H9 (cell line): ENCODE data around the gene IFNK. TPM values are rescaled to one million over a fixed set of nuclear protein-coding genes. Genes with fewer than 3 reads are reported as not detected.

Experiments used
- DNase-seq: peaks from one replicate; pipeline ENCODE4 v3.0.0-alpha.2; 2017
- H2AFZ ChIP-seq: one replicate; pipeline ENCODE4 v1.6.1; 2013; ENCODE audit warnings: mild to moderate bottlenecking, low read length, control low read depth, moderate library complexity
- H2AK5ac ChIP-seq: 2 replicates; pipeline ENCODE4 v1.6.1; 2013; ENCODE audit warnings: low read length, control low read depth, mixed read lengths; ENCODE audit not compliant: insufficient read length
- H2BK120ac ChIP-seq: one replicate; pipeline ENCODE4 v1.6.1; 2013; ENCODE audit warnings: low read depth, mild to moderate bottlenecking, low read length, control low read depth, inconsistent platforms; ENCODE audit not compliant: poor library complexity, severe bottlenecking
- H2BK12ac ChIP-seq: 2 replicates; pipeline ENCODE4 v1.6.1; 2013; ENCODE audit warnings: low read length, control low read depth, mixed read lengths, low read depth; ENCODE audit not compliant: insufficient read length
- H2BK15ac ChIP-seq: 2 replicates; pipeline ENCODE4 v1.6.1; 2013; ENCODE audit warnings: low read depth, low read length, control low read depth
- H2BK20ac ChIP-seq: one replicate; pipeline ENCODE4 v1.6.1; 2013; ENCODE audit warnings: low read depth, mild to moderate bottlenecking, low read length, control low read depth, inconsistent platforms; ENCODE audit not compliant: poor library complexity, severe bottlenecking
- H2BK5ac ChIP-seq: 2 replicates; pipeline ENCODE4 v1.6.1; 2013; ENCODE audit warnings: low read length, control low read depth, mixed read lengths; ENCODE audit not compliant: insufficient read length
- H3K14ac ChIP-seq: 2 replicates; pipeline ENCODE4 v1.6.1; 2013; ENCODE audit warnings: low read length, control low read depth; ENCODE audit not compliant: insufficient read depth
- H3K18ac ChIP-seq: 2 replicates; pipeline ENCODE4 v1.6.1; 2013; ENCODE audit warnings: low read depth, mild to moderate bottlenecking, mixed read lengths, low read length, control low read depth; ENCODE audit not compliant: insufficient read length
- H3K23ac ChIP-seq: 2 replicates; pipeline ENCODE4 v1.6.1; 2013; ENCODE audit warnings: low read length, control low read depth, mixed read lengths, low read depth; ENCODE audit not compliant: insufficient read length
- H3K23me2 ChIP-seq: 2 replicates; pipeline ENCODE4 v1.6.1; 2013; ENCODE audit warnings: low read depth, mild to moderate bottlenecking, mixed read lengths, low read length, control low read depth; ENCODE audit not compliant: insufficient read length, poor library complexity, severe bottlenecking
- H3K27ac ChIP-seq: 2 replicates; pipeline ENCODE4 v1.5.1; 2013; ENCODE audit warnings: low read length, control low read depth, mixed read lengths, low read depth; ENCODE audit not compliant: insufficient read length
- H3K27me3 ChIP-seq: 2 replicates; pipeline ENCODE4 v1.6.1; 2013; ENCODE audit warnings: low read length, control low read depth, inconsistent platforms; ENCODE audit not compliant: insufficient read depth
- H3K4ac ChIP-seq: 2 replicates; pipeline ENCODE4 v1.6.1; 2013; ENCODE audit warnings: low read depth, mild to moderate bottlenecking, control low read depth, inconsistent platforms, low read length, moderate library complexity
- H3K4me1 ChIP-seq: 2 replicates; pipeline ENCODE4 v1.6.1; 2013; ENCODE audit warnings: low read length, control low read depth, inconsistent platforms; ENCODE audit not compliant: insufficient read depth
- H3K4me2 ChIP-seq: 2 replicates; pipeline ENCODE4 v1.6.1; 2013; ENCODE audit warnings: low read length, control low read depth, mixed read lengths; ENCODE audit not compliant: insufficient read length, insufficient read depth
- H3K56ac ChIP-seq: 2 replicates; pipeline ENCODE4 v1.6.1; 2013; ENCODE audit warnings: low read depth, mild to moderate bottlenecking, mixed read lengths, low read length, control low read depth; ENCODE audit not compliant: insufficient read length
- H3K79me1 ChIP-seq: 2 replicates; pipeline ENCODE4 v1.6.1; 2013; ENCODE audit warnings: low read depth, mild to moderate bottlenecking, moderate library complexity, low read length, control low read depth, inconsistent platforms; ENCODE audit not compliant: insufficient read depth, poor library complexity, severe bottlenecking
- H3K79me2 ChIP-seq: 2 replicates; pipeline ENCODE4 v1.6.1; 2013; ENCODE audit warnings: low read length, control low read depth, inconsistent platforms; ENCODE audit not compliant: insufficient read depth
- H3K9ac ChIP-seq: 2 replicates; pipeline ENCODE4 v1.6.1; 2013; ENCODE audit warnings: low read length, control low read depth, mixed read lengths; ENCODE audit not compliant: insufficient read length; ENCODE audit errors: extremely low read depth
- H3K9me3 ChIP-seq: one replicate; pipeline ENCODE4 v1.6.1; 2013; ENCODE audit warnings: low read depth, low read length, inconsistent platforms; ENCODE audit not compliant: control insufficient read depth
- H3T11ph ChIP-seq: one replicate; pipeline ENCODE4 v1.6.1; 2013; ENCODE audit warnings: mild to moderate bottlenecking, low read length, control low read depth, inconsistent platforms
- H4K20me1 ChIP-seq: one replicate; pipeline ENCODE4 v1.6.1; 2013; ENCODE audit not compliant: control insufficient read depth, insufficient read length, insufficient read depth
- H4K5ac ChIP-seq: 2 replicates; pipeline ENCODE4 v1.6.1; 2013; ENCODE audit warnings: low read depth, mild to moderate bottlenecking, mixed read lengths, low read length, control low read depth; ENCODE audit not compliant: insufficient read length
- H4K8ac ChIP-seq: replicated peaks from 2 replicates; pipeline ENCODE4 v1.6.1; 2013; ENCODE audit warnings: low read length, control low read depth, mixed read lengths, low read depth; ENCODE audit not compliant: insufficient read length
- H4K91ac ChIP-seq: 2 replicates; pipeline ENCODE4 v1.6.1; 2013; ENCODE audit warnings: low read depth, mild to moderate bottlenecking, moderate library complexity, mixed read lengths, low read length, control low read depth; ENCODE audit not compliant: insufficient read length
- H3K27ac Mint-ChIP-seq, 3 experiments: 2 replicates in 2 of 3; 3 replicates in 1 of 3; pipeline ENCODE4 v1.8.0; 2020 to 2021; ENCODE audit warnings: mixed read lengths in 3 of 3, mild to moderate bottlenecking in 1 of 3, moderate library complexity in 1 of 3
- H3K27me3 Mint-ChIP-seq: 2 replicates; pipeline ENCODE4 v1.8.0; 2021; ENCODE audit warnings: low read depth, mild to moderate bottlenecking, moderate library complexity, mixed read lengths
- H3K36me3 Mint-ChIP-seq, 3 experiments: 2 replicates in 2 of 3; 3 replicates in 1 of 3; pipeline ENCODE4 v1.8.0; 2020 to 2021; ENCODE audit warnings: low read depth in 3 of 3, mixed read lengths in 3 of 3; ENCODE audit not compliant: insufficient read depth in 1 of 3
- H3K4me1 Mint-ChIP-seq, 2 experiments: 2 replicates each; pipeline ENCODE4 v1.8.0; 2020; ENCODE audit warnings: mixed read lengths in 2 of 2
- H3K4me3 Mint-ChIP-seq, 2 experiments: 2 replicates in 1 of 2; 3 replicates in 1 of 2; pipeline ENCODE4 v1.8.0; 2020 to 2021; ENCODE audit warnings: mild to moderate bottlenecking in 2 of 2, mixed read lengths in 2 of 2, moderate library complexity in 1 of 2
- H3K9me3 Mint-ChIP-seq, 2 experiments: 2 replicates in 1 of 2; 3 replicates in 1 of 2; pipeline ENCODE4 v1.8.0; 2020; ENCODE audit warnings: mild to moderate bottlenecking in 2 of 2, mixed read lengths in 2 of 2, moderate library complexity in 1 of 2
- WGBS: extraction: QIAGEN DNeasy Blood & Tissue Kit; methylation state at CpG from one replicate; pipeline ENCODE4 v1.1.7; 2013; ENCODE audit warnings: missing lambda C conversion rate, low lambda C conversion rate, mixed read lengths; ENCODE audit not compliant: insufficient read length; ENCODE audit errors: extremely low coverage; 5-methylcytosine and 5-hydroxymethylcytosine counted together
- total RNA-seq: library from RNA; stranded (reverse); gene quantifications from 2 replicates; pipeline ENCODE4 v1.2.1, GENCODE V29; 2021
- TF ChIP-seq, protein P1 (sequence below): fragments of 200-600 bp; sonication (generic); conservative IDR thresholded peaks from 3 replicates; pipeline ENCODE4 v1.8.0; 2021; ENCODE audit warnings: antibody characterized with exemption, mild to moderate bottlenecking

Gene IFNK
- total RNA-seq, 1 experiment from 2014 or later = not detected

DNA sequence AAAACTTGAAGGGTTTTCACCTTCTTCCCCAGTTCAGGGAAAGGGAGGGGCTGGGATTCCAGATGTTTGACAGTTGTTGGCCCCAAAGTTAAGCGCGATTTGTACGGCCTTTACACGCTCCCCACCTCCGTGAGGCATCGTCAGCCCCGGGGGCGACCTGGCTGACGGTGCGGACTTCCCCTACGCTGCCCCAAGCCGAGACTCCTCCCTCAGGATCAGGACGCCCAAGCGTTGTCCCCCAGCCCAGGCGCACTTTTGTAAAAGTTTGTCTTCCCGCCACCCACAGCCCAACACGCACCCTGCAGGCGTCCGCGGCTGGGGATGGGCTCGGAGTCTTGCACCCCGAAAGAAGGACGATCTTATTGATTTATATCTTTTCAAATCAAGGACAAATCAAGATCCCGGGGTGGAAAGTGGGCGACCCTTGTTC is 4.8 kb downstream of the IFNK start:
- Histone ChIP-seq H2BK20ac (no peak overlapping the region), H3K4me2 (peak overlapping the region; percentile 78), H3K9me3 (no peaks in the 10 kb centered on the region), H3K27me3 (no peaks in the 10 kb centered on the region), H3K23ac (no peak overlapping the region), H3K79me1 (no peaks in the 10 kb centered on the region), H3K4me1 (no peaks in the 10 kb centered on the region; the same call in 1 of the 2 replicates), H3K23me2 (peaks cover 9% of the 10 kb centered on the region), H3K79me2 (no peaks in the 10 kb centered on the region), H4K20me1 (no peaks in the 10 kb centered on the region), H2AK5ac (no peak overlapping the region), H3K56ac (no peak overlapping the region), H3K14ac (no peak overlapping the region; the same call in 1 of the 2 replicates), H2BK5ac (no peak overlapping the region), H2BK120ac (no peak overlapping the region), H2BK12ac (no peak overlapping the region), H2BK15ac (no peak overlapping the region), H3K4ac (no peak overlapping the region), H3T11ph (no peak overlapping the region), H4K91ac (no peak overlapping the region), H3K18ac (no peak overlapping the region), H3K9ac (peak overlapping the region; percentile 36), H4K8ac (no peak overlapping the region), H4K5ac (no peak overlapping the region), H3K27ac (no peak overlapping the region), H2AFZ (no peak overlapping the region)
- no CpG with 5 or more reads among the region's 25 CpGs for WGBS
- TF ChIP-seq, protein P1, sequence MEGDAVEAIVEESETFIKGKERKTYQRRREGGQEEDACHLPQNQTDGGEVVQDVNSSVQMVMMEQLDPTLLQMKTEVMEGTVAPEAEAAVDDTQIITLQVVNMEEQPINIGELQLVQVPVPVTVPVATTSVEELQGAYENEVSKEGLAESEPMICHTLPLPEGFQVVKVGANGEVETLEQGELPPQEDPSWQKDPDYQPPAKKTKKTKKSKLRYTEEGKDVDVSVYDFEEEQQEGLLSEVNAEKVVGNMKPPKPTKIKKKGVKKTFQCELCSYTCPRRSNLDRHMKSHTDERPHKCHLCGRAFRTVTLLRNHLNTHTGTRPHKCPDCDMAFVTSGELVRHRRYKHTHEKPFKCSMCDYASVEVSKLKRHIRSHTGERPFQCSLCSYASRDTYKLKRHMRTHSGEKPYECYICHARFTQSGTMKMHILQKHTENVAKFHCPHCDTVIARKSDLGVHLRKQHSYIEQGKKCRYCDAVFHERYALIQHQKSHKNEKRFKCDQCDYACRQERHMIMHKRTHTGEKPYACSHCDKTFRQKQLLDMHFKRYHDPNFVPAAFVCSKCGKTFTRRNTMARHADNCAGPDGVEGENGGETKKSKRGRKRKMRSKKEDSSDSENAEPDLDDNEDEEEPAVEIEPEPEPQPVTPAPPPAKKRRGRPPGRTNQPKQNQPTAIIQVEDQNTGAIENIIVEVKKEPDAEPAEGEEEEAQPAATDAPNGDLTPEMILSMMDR = no peak
- H3K4me3 Mint-ChIP-seq = peak overlapping the region; percentile 92 to 98
- peak; percentile 59 for DNase-seq
- peaks cover 0 to 7% (median 1%) of the 10 kb centered on the region in 3 experiments; a peak in 3 of 7 replicates for H3K36me3 Mint-ChIP-seq
- no peaks in the 10 kb centered on the region for H3K9me3 Mint-ChIP-seq
- peaks cover 30 to 37% of the 10 kb centered on the region in 2 experiments for H3K4me1 Mint-ChIP-seq
- peak overlapping the region in 2 of 3 experiments; percentile 89 to 95; a peak in 5 of 7 replicates for H3K27ac Mint-ChIP-seq
- H3K27me3 Mint-ChIP-seq = peaks cover 2% of the 10 kb centered on the region
